ENCODE measurements around the gene SLC4A8. TPM values are rescaled to one million over a fixed set of nuclear protein-coding genes. Genes with fewer than 3 reads are reported as not detected.

SLC4A8 gene
- total RNA-seq, 1 experiment from 2014 or later: 26.3 TPM

DNA sequence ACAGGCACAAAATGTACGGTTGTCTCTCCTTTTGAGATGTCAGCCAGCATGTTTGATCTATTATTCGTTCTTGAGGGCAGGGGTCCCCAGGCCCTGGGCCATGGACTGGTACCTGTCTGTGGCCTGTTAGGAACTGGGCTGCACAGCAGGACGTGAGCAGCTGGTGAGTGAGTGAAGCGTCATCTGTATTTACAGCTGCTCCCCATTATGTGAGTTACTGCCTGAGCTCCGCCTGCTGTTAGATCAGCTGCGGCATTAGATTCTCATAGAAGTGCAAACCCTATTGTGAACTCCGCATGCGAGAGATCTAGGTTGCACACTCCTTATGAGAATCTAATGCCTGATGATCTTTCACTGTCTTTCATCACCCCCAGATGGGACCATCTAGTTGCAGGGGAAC is 125.0 kb downstream of the SLC4A8 start:
- Histone ChIP-seq H2AK5ac (ENCODE audit: insufficient read length, low read length) (no peak overlapping the region), H2BK20ac (ENCODE audit: low read depth, low read length, poor library complexity, severe bottlenecking) (no peak overlapping the region), H3K27me3 (ENCODE audit: insufficient read depth, low read length) (no peaks in the 10 kb centered on the region), H2AFZ (ENCODE audit: low read length) (no peak overlapping the region), H3K9ac (ENCODE audit: extremely low read depth, insufficient read length, low read length) (no peak overlapping the region), H3K18ac (ENCODE audit: insufficient read length, low read depth, low read length) (no peak overlapping the region), H3K14ac (ENCODE audit: insufficient read depth, low read length) (no peak overlapping the region), H4K91ac (ENCODE audit: insufficient read length, low read depth, low read length) (no peak overlapping the region), H3K79me2 (ENCODE audit: insufficient read depth, low read length) (no peaks in the 10 kb centered on the region), H3K23me2 (ENCODE audit: insufficient read length, low read depth, low read length, poor library complexity, severe bottlenecking) (no peaks in the 10 kb centered on the region), H3K56ac (ENCODE audit: insufficient read length, low read depth, low read length) (no peak overlapping the region), H3K79me1 (ENCODE audit: insufficient read depth, low read depth, low read length, poor library complexity, severe bottlenecking) (no peaks in the 10 kb centered on the region), H2BK5ac (ENCODE audit: insufficient read length, low read length) (no peak overlapping the region), H3K4me1 (ENCODE audit: insufficient read depth, low read length) (peaks cover 2% of the 10 kb centered on the region; the same call in 1 of the 2 replicates), H4K5ac (ENCODE audit: insufficient read length, low read depth, low read length) (no peak overlapping the region), H4K20me1 (ENCODE audit: control insufficient read depth, insufficient read depth, insufficient read length) (no peaks in the 10 kb centered on the region), H3K4ac (ENCODE audit: low read depth, low read length) (no peak overlapping the region), H3K9me3 (ENCODE audit: control insufficient read depth, low read depth, low read length) (no peaks in the 10 kb centered on the region), H2BK12ac (ENCODE audit: insufficient read length, low read depth, low read length) (no peak overlapping the region), H4K8ac (replicated peaks; ENCODE audit: insufficient read length, low read depth, low read length) (no peak overlapping the region), H3K4me2 (ENCODE audit: insufficient read depth, insufficient read length, low read length) (no peak overlapping the region), H2BK120ac (ENCODE audit: low read depth, low read length, poor library complexity, severe bottlenecking) (no peak overlapping the region), H2BK15ac (ENCODE audit: low read depth, low read length) (no peak overlapping the region), H3K27ac (ENCODE audit: insufficient read length, low read depth, low read length) (no peak overlapping the region), H3T11ph (ENCODE audit: low read length) (no peak overlapping the region), H3K23ac (ENCODE audit: insufficient read length, low read depth, low read length) (no peak overlapping the region)
- no peaks in the 10 kb centered on the region for H3K36me3 Mint-ChIP-seq (ENCODE audit: insufficient read depth in 1 of 3, low read depth in 3 of 3)
- WGBS (ENCODE audit: extremely low coverage, insufficient read length, low lambda C conversion rate): no CpG with 5 or more reads among the region's 8 CpGs
- H3K4me3 Mint-ChIP-seq: no peak overlapping the region
- no peak overlapping the region for H3K27ac Mint-ChIP-seq
- H3K4me1 Mint-ChIP-seq: peaks cover 24 to 33% of the 10 kb centered on the region in 2 experiments
- no peak for DNase-seq
- H3K27me3 Mint-ChIP-seq (ENCODE audit: low read depth): peaks cover 6% of the 10 kb centered on the region
- H3K9me3 Mint-ChIP-seq: no peaks in the 10 kb centered on the region; a peak in 2 of 5 replicates
- TF ChIP-seq, protein P1, sequence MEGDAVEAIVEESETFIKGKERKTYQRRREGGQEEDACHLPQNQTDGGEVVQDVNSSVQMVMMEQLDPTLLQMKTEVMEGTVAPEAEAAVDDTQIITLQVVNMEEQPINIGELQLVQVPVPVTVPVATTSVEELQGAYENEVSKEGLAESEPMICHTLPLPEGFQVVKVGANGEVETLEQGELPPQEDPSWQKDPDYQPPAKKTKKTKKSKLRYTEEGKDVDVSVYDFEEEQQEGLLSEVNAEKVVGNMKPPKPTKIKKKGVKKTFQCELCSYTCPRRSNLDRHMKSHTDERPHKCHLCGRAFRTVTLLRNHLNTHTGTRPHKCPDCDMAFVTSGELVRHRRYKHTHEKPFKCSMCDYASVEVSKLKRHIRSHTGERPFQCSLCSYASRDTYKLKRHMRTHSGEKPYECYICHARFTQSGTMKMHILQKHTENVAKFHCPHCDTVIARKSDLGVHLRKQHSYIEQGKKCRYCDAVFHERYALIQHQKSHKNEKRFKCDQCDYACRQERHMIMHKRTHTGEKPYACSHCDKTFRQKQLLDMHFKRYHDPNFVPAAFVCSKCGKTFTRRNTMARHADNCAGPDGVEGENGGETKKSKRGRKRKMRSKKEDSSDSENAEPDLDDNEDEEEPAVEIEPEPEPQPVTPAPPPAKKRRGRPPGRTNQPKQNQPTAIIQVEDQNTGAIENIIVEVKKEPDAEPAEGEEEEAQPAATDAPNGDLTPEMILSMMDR (conservative IDR thresholded peaks at IDR 0.05): no peak

Other genes starting within 250 kb of the SLC4A8 start
- gene POU6F1, start 206.8 kb upstream of the SLC4A8 start, total RNA-seq (2021): 12.0 and 13.3 TPM in 2 replicates
- 23.6 and 25.8 TPM in 2 replicates for gene DAZAP2, start 186.0 kb upstream of the SLC4A8 start, total RNA-seq (2021)
- gene SMAGP, start 154.4 kb upstream of the SLC4A8 start, total RNA-seq (2021): 11.3 and 12.4 TPM in 2 replicates
- not detected in 2 replicates for gene BIN2, start 100.7 kb upstream of the SLC4A8 start, total RNA-seq (2021)
- not detected in 2 replicates for gene CELA1, start 78.2 kb upstream of the SLC4A8 start, total RNA-seq (2021)
- 9.8 and 11.0 TPM in 2 replicates for gene GALNT6, start 33.4 kb upstream of the SLC4A8 start, total RNA-seq (2021)
- gene SCN8A, start 166.4 kb downstream of the SLC4A8 start, total RNA-seq (2021): 13.7 and 15.2 TPM in 2 replicates

All from H9 (cell line).